ENCODE results near the gene MACROH2A1. TPM values are rescaled to one million over a fixed set of nuclear protein-coding genes. Genes with fewer than 3 reads are reported as not detected.
A peak's percentile ranks its signal among the peaks of the same experiment; 100 is the strongest.

MACROH2A1 gene
- total RNA-seq, 1 donor from 2014 or later: 319 TPM

GRCh38 chr5:135375040-135375793 is 23.8 kb downstream of the MACROH2A1 start:
- Mint-ChIP-seq H3K4me3 (ENCODE audit: low read depth) (no peak overlapping the region), H3K9me3 (ENCODE audit: low read depth) (no peaks in the 10 kb centered on the region), H3K27ac (no peak overlapping the region), H3K4me1 (ENCODE audit: low read depth) (peaks cover 67% of the 10 kb centered on the region), H3K36me3 (ENCODE audit: insufficient read depth) (peaks cover 22% of the 10 kb centered on the region), H3K27me3 (no peaks in the 10 kb centered on the region)
- no peak for TF ChIP-seq CTCF (IDR thresholded peaks at IDR 0.05; ENCODE audit: unreplicated experiment)
- DNase-seq (ENCODE audit: low spot score, unreplicated experiment): no peak

- Mint-ChIP-seq H3K9me3 (ENCODE audit: low read depth) (no peaks in the 10 kb centered on the region), H3K36me3 (ENCODE audit: insufficient read depth) (peaks cover 16% of the 10 kb centered on the region), H3K4me1 (ENCODE audit: low read depth) (peaks cover 54% of the 10 kb centered on the region), H3K27me3 (no peaks in the 10 kb centered on the region), H3K4me3 (ENCODE audit: low read depth) (no peak overlapping the region), H3K27ac (no peak overlapping the region)
- DNase-seq (ENCODE audit: low spot score, unreplicated experiment): no peak
- no peak for TF ChIP-seq CTCF (IDR thresholded peaks at IDR 0.05; ENCODE audit: unreplicated experiment)
These were observed 25.1 kb downstream of the MACROH2A1 start for GRCh38 chr5:135373736-135374515.

- Mint-ChIP-seq H3K36me3 (ENCODE audit: insufficient read depth) (peaks cover 16% of the 10 kb centered on the region), H3K27ac (no peak overlapping the region)
- TF ChIP-seq CTCF (IDR thresholded peaks at IDR 0.05; ENCODE audit: unreplicated experiment): no peak
These were observed 26.2 kb downstream of the MACROH2A1 start for GRCh38 chr5:135372654-135373381.

GRCh38 chr5:135371622-135372232 is 27.3 kb downstream of the MACROH2A1 start:
- H3K27ac Mint-ChIP-seq: peak overlapping the region; percentile 56

More at GRCh38 chr5:135372654-135373381, 26.2 kb downstream of the MACROH2A1 start:
- H3K9me3 Mint-ChIP-seq (ENCODE audit: low read depth): no peaks in the 10 kb centered on the region
- peaks cover 43% of the 10 kb centered on the region for H3K4me1 Mint-ChIP-seq (ENCODE audit: low read depth)
- H3K4me3 Mint-ChIP-seq (ENCODE audit: low read depth): no peak overlapping the region
- DNase-seq (ENCODE audit: low spot score, unreplicated experiment): no peak
- no peaks in the 10 kb centered on the region for H3K27me3 Mint-ChIP-seq

More at GRCh38 chr5:135371622-135372232, 27.3 kb downstream of the MACROH2A1 start:
- H3K36me3 Mint-ChIP-seq (ENCODE audit: insufficient read depth): peaks cover 16% of the 10 kb centered on the region
- TF ChIP-seq CTCF (IDR thresholded peaks at IDR 0.05; ENCODE audit: unreplicated experiment): no peak
- H3K27me3 Mint-ChIP-seq: no peaks in the 10 kb centered on the region
- peaks cover 32% of the 10 kb centered on the region for H3K4me1 Mint-ChIP-seq (ENCODE audit: low read depth)
- DNase-seq (ENCODE audit: low spot score, unreplicated experiment): no peak
- H3K9me3 Mint-ChIP-seq (ENCODE audit: low read depth): no peaks in the 10 kb centered on the region
- H3K4me3 Mint-ChIP-seq (ENCODE audit: low read depth): no peak overlapping the region

All from progenitor cell of endocrine pancreas (in vitro differentiated cells).